ENCODE measurements around the gene KLHDC8A.
"Not testable (repeated sequence)": the region's sequence is repeated elsewhere in the genome, so short reads cannot be mapped to it uniquely, and the experiment has no call there.

KLHDC8A gene

DNA sequence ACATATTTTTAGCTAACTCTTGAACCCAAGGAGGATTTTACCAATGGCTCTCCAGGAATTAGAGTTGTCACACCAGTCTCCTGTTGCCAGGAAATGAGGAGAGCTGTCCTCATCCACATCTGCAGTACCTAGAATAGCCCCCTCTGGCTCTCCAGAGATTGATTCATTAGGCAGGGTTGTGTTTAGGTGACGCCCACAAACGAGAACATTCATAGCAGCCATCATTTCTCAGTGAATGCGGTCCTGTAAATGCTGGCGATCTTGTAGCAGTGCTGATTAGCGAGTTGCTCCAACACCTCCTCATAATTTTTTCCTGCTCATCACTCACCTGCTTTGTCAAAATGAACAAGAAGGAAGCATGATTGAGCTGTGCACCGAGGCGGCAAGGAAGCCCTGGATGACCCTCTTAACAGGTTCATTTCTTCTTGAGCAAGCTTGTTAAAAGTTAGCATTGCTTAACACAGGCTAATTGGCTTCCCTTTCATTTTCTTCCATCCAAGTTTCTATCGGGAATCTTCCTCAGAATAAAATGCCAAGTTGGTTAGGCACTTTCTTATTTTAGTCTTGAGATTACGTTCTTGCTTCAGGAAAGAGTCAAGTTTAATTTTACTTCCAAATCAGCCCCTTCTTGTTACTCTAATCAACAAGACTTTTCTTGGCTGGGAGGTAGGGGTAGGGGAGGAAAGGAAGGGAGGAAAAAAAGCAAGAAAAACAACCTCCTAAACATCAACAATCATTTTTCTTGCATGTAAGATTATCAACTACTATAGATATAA is 16.5 kb upstream of the KLHDC8A start:
- no peak for DNase-seq (ENCODE audit: insufficient read length, low spot score)

GRCh38 chr1:205371871-205372660 is 15.3 kb upstream of the KLHDC8A start:
- TF ChIP-seq TAF1 (IDR thresholded peaks at IDR 0.05; ENCODE audit: low read depth, low read length) = no peak
- no peak for TF ChIP-seq POLR2AphosphoS5 (IDR thresholded peaks at IDR 0.05; ENCODE audit: low read depth, low read length)
- no peak for TF ChIP-seq PAX5 (IDR thresholded peaks at IDR 0.05; ENCODE audit: insufficient read depth, low read length, severe bottlenecking)
- no peak for TF ChIP-seq SPI1 (IDR thresholded peaks at IDR 0.05; ENCODE audit: low read depth, low read length)
- no peak for TF ChIP-seq POU2F2 (IDR thresholded peaks at IDR 0.05; ENCODE audit: low read depth, low read length)
- no peak for TF ChIP-seq POLR2A (IDR thresholded peaks at IDR 0.05; ENCODE audit: low read depth, low read length)
- DNase-seq (ENCODE audit: insufficient read length, low spot score) (no peak), FAIRE-seq (no peak)

More for the DNA sequence above, 16.5 kb upstream of the KLHDC8A start:
- TF ChIP-seq TAF1 (IDR thresholded peaks at IDR 0.05; ENCODE audit: low read depth, low read length) (no peak), SPI1 (IDR thresholded peaks at IDR 0.05; ENCODE audit: low read depth, low read length) (no peak), PAX5 (IDR thresholded peaks at IDR 0.05; ENCODE audit: insufficient read depth, low read length, severe bottlenecking) (no peak), POLR2AphosphoS5 (IDR thresholded peaks at IDR 0.05; ENCODE audit: low read depth, low read length) (no peak), POU2F2 (IDR thresholded peaks at IDR 0.05; ENCODE audit: low read depth, low read length) (no peak)
- FAIRE-seq = no peak

DNA sequence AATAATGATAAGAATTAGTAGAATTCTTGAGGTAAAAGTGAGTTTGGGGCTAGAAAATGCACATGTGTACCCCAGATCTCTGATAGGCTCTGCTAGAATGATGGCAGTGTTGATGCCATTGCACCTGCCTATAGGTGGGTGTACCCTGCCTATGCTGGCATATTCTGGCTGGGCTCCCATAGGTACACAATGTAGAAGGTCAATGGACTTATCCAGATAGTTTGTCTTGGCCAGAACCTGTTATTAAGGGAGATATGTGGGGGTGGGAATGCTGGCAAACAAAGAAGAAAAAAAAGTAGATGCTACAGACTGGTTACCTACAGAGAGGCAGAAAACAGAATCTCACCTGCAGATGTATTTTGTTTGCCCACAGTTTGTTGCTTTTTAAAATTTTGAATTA is 14.1 kb upstream of the KLHDC8A start:
- DNase-seq (ENCODE audit: insufficient read length, low spot score) = no peak
- no peak for TF ChIP-seq TAF1 (IDR thresholded peaks at IDR 0.05; ENCODE audit: low read depth, low read length)
- no peak for TF ChIP-seq POLR2AphosphoS5 (IDR thresholded peaks at IDR 0.05; ENCODE audit: low read depth, low read length)
- no peak for TF ChIP-seq SPI1 (IDR thresholded peaks at IDR 0.05; ENCODE audit: low read depth, low read length)
- TF ChIP-seq POLR2A (IDR thresholded peaks at IDR 0.05; ENCODE audit: low read depth, low read length) = no peak
- no peak for TF ChIP-seq PAX5 (IDR thresholded peaks at IDR 0.05; ENCODE audit: insufficient read depth, low read length, severe bottlenecking)
- TF ChIP-seq POU2F2 (IDR thresholded peaks at IDR 0.05; ENCODE audit: low read depth, low read length) = no peak
- no peak for FAIRE-seq

DNA sequence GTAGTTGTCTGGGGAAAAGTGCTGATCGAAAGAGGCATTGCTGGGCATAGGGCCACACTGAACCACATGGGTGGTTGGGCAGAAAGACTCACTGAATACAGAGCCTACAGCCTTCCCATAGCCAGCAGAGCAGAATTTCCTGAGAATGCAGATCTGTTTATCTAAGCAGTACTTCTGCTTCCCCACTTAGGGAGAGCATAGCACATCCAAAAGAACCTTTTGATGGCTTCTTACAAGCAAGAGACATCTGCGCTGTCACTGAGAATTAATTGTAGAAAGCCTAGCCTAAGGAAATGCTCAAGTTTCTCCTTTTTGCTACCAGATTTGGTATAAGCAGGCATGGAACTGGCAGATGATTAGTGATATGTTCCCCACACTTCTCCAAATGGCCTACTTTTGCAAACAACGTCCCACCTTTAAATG is 13.0 kb upstream of the KLHDC8A start:
- FAIRE-seq = no peak

DNA sequence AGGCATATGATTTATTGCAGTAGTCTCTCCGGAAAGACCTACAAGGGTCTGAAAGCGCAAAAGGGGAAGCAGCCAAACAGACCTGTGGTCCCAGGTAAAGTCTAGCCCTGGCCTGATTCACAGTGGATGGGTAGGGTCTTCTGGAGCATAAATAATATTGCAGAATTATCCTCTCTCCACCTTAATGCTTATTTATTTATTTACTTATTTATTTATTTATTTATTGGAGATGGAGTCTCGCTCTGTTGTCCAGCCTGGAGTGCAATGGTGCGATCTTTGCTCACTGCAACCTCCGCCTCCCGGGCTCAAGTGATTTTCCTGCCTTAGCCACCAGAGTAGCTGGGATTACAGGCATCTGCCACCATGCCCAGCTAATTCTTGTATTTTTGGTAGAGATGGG is 11.8 kb upstream of the KLHDC8A start:
- DNase-seq (ENCODE audit: insufficient read length, low spot score) = no peak
- FAIRE-seq = no peak
- TF ChIP-seq SPI1 (IDR thresholded peaks at IDR 0.05; ENCODE audit: low read depth, low read length) (no peak), PAX5 (IDR thresholded peaks at IDR 0.05; ENCODE audit: insufficient read depth, low read length, severe bottlenecking) (no peak), POLR2AphosphoS5 (IDR thresholded peaks at IDR 0.05; ENCODE audit: low read depth, low read length) (no peak), TAF1 (IDR thresholded peaks at IDR 0.05; ENCODE audit: low read depth, low read length) (no peak), POU2F2 (IDR thresholded peaks at IDR 0.05; ENCODE audit: low read depth, low read length) (no peak), POLR2A (IDR thresholded peaks at IDR 0.05; ENCODE audit: low read depth, low read length) (no peak)

More for the DNA sequence above, 13.0 kb upstream of the KLHDC8A start:
- TF ChIP-seq PAX5 (IDR thresholded peaks at IDR 0.05; ENCODE audit: insufficient read depth, low read length, severe bottlenecking) (no peak), TAF1 (IDR thresholded peaks at IDR 0.05; ENCODE audit: low read depth, low read length) (no peak), POU2F2 (IDR thresholded peaks at IDR 0.05; ENCODE audit: low read depth, low read length) (no peak), POLR2AphosphoS5 (IDR thresholded peaks at IDR 0.05; ENCODE audit: low read depth, low read length) (no peak), SPI1 (IDR thresholded peaks at IDR 0.05; ENCODE audit: low read depth, low read length) (no peak), POLR2A (IDR thresholded peaks at IDR 0.05; ENCODE audit: low read depth, low read length) (no peak)
- no peak for DNase-seq (ENCODE audit: insufficient read length, low spot score)

GRCh38 chr1:205365945-205366463 is 9.3 kb upstream of the KLHDC8A start:
- FAIRE-seq = no peak
- TF ChIP-seq POLR2AphosphoS5 (IDR thresholded peaks at IDR 0.05; ENCODE audit: low read depth, low read length) (no peak), PAX5 (IDR thresholded peaks at IDR 0.05; ENCODE audit: insufficient read depth, low read length, severe bottlenecking) (no peak), SPI1 (IDR thresholded peaks at IDR 0.05; ENCODE audit: low read depth, low read length) (no peak), TAF1 (IDR thresholded peaks at IDR 0.05; ENCODE audit: low read depth, low read length) (no peak), POU2F2 (IDR thresholded peaks at IDR 0.05; ENCODE audit: low read depth, low read length) (no peak)
- DNase-seq (ENCODE audit: insufficient read length, low spot score) = no peak

- not testable (repeated sequence) for DNase-seq (ENCODE audit: insufficient read length, low spot score); FAIRE-seq
These were observed 8.4 kb upstream of the KLHDC8A start for GRCh38 chr1:205365086-205365485.

GRCh38 chr1:205360891-205361290 is 4.2 kb upstream of the KLHDC8A start:
- TF ChIP-seq SPI1 (IDR thresholded peaks at IDR 0.05; ENCODE audit: low read depth, low read length) (no peak), POU2F2 (IDR thresholded peaks at IDR 0.05; ENCODE audit: low read depth, low read length) (no peak), POLR2A (IDR thresholded peaks at IDR 0.05; ENCODE audit: low read depth, low read length) (no peak), TAF1 (IDR thresholded peaks at IDR 0.05; ENCODE audit: low read depth, low read length) (no peak), PAX5 (IDR thresholded peaks at IDR 0.05; ENCODE audit: insufficient read depth, low read length, severe bottlenecking) (no peak), POLR2AphosphoS5 (IDR thresholded peaks at IDR 0.05; ENCODE audit: low read depth, low read length) (no peak)
- FAIRE-seq = no peak
- no peak for DNase-seq (ENCODE audit: insufficient read length, low spot score)

- DNase-seq (ENCODE audit: insufficient read length, low spot score) (no peak), FAIRE-seq (no peak)
- TF ChIP-seq PAX5 (IDR thresholded peaks at IDR 0.05; ENCODE audit: insufficient read depth, low read length, severe bottlenecking) = no peak
- TF ChIP-seq TAF1 (IDR thresholded peaks at IDR 0.05; ENCODE audit: low read depth, low read length) = no peak
- no peak for TF ChIP-seq SPI1 (IDR thresholded peaks at IDR 0.05; ENCODE audit: low read depth, low read length)
- no peak for TF ChIP-seq POLR2A (IDR thresholded peaks at IDR 0.05; ENCODE audit: low read depth, low read length)
- no peak for TF ChIP-seq POLR2AphosphoS5 (IDR thresholded peaks at IDR 0.05; ENCODE audit: low read depth, low read length)
- no peak for TF ChIP-seq POU2F2 (IDR thresholded peaks at IDR 0.05; ENCODE audit: low read depth, low read length)
These were observed 3.2 kb upstream of the KLHDC8A start for GRCh38 chr1:205359771-205360565.
